CD14-positive monocyte (primary cell): ENCODE results near the gene MORN1. TPM values are rescaled to one million over a fixed set of nuclear protein-coding genes. Genes with fewer than 3 reads are reported as not detected.

Experiments
- DNase-seq, 3 donors: peaks; one replicate each; pipeline ENCODE4 v3.0.0-alpha.2; 2011 to 2022
- H2AFZ ChIP-seq: 2 replicates; pipeline ENCODE4 v1.6.0; 2012; ENCODE audit warnings: mild to moderate bottlenecking, low read depth, low read length, inconsistent platforms; ENCODE audit not compliant: insufficient read depth, poor library complexity, severe bottlenecking
- H3K27ac ChIP-seq, 2 donors: 1 replicate in 1 of 2; 2 replicates in 1 of 2; pipeline ENCODE4 v1.5.1; 2012 to 2013; ENCODE audit warnings: low read length in 2 of 2, control low read depth in 1 of 2, inconsistent platforms in 1 of 2, low read depth in 1 of 2, mild to moderate bottlenecking in 1 of 2
- H3K27me3 ChIP-seq, 2 donors: one replicate each; pipeline versions ENCODE4 v1.6.0 to v1.6.1; 2011 to 2013; ENCODE audit warnings: low read length in 2 of 2; ENCODE audit not compliant: control insufficient read depth in 2 of 2, insufficient read depth in 2 of 2
- H3K36me3 ChIP-seq, 2 donors: replicated peaks in 1 of 2; 1 replicate in 1 of 2; 2 replicates in 1 of 2; pipeline versions ENCODE4 v1.5.1 to v1.6.1; 2012 to 2013; ENCODE audit warnings: low read length in 2 of 2, control low read depth in 1 of 2, inconsistent platforms in 1 of 2, mild to moderate bottlenecking in 1 of 2; ENCODE audit not compliant: insufficient read depth in 2 of 2, control insufficient read depth in 1 of 2
- H3K4me1 ChIP-seq, 2 donors: 1 replicate in 1 of 2; 2 replicates in 1 of 2; pipeline versions ENCODE4 v1.5.1 to v1.6.1; 2012 to 2013; ENCODE audit warnings: low read length in 2 of 2, control low read depth in 1 of 2, inconsistent platforms in 1 of 2, mild to moderate bottlenecking in 1 of 2, moderate library complexity in 1 of 2; ENCODE audit not compliant: insufficient read depth in 2 of 2, control insufficient read depth in 1 of 2
- H3K4me2 ChIP-seq: replicated peaks from 2 replicates; pipeline ENCODE3; 2012; ENCODE audit warnings: low read length, moderate library complexity, mild to moderate bottlenecking; ENCODE audit not compliant: poor library complexity, severe bottlenecking; ENCODE audit errors: extremely low read depth
- H3K4me3 ChIP-seq, 3 experiments: fragments of 200-600 bp in 1 of 3; sonication (generic) in 1 of 3; replicated peaks in 1 of 3; 1 replicate in 2 of 3; 2 replicates in 1 of 3; pipeline ENCODE4 v1.5.1; 2011 to 2013; ENCODE audit warnings: low read length in 3 of 3, mild to moderate bottlenecking in 3 of 3, control low read depth in 2 of 3, low read depth in 2 of 3, inconsistent platforms in 1 of 3, moderate library complexity in 1 of 3
- H3K79me2 ChIP-seq: 2 replicates; pipeline ENCODE4 v1.6.0; 2012; ENCODE audit warnings: mild to moderate bottlenecking, control low read depth, inconsistent platforms, low read length, moderate library complexity; ENCODE audit not compliant: insufficient read depth
- H3K9ac ChIP-seq: 2 replicates; pipeline ENCODE4 v1.6.0; 2017; ENCODE audit warnings: low read length, mild to moderate bottlenecking; ENCODE audit not compliant: insufficient read depth, poor library complexity, severe bottlenecking
- H3K9me3 ChIP-seq, 2 donors: replicated peaks in 1 of 2; 1 replicate in 1 of 2; 2 replicates in 1 of 2; pipeline versions ENCODE4 v1.5.1 to v1.6.1; 2012 to 2013; ENCODE audit warnings: low read length in 2 of 2, control low read depth in 1 of 2; ENCODE audit not compliant: control insufficient read depth in 1 of 2, insufficient read depth in 1 of 2
- H4K20me1 ChIP-seq: 2 replicates; pipeline ENCODE4 v1.6.0; 2012; ENCODE audit warnings: mild to moderate bottlenecking, low read length, control low read depth, moderate library complexity; ENCODE audit not compliant: insufficient read depth
- H3K27ac Mint-ChIP-seq, 7 donors: one replicate each; pipeline ENCODE4 v1.8.0; 2020; ENCODE audit warnings: mild to moderate bottlenecking in 7 of 7, mixed read lengths in 7 of 7, moderate library complexity in 6 of 7, inconsistent platforms in 2 of 7
- H3K27me3 Mint-ChIP-seq, 3 donors: one replicate each; pipeline ENCODE4 v1.8.0; 2021 to 2022; ENCODE audit warnings: low read depth in 3 of 3, mild to moderate bottlenecking in 3 of 3, mixed read lengths in 3 of 3, moderate library complexity in 3 of 3, inconsistent platforms in 1 of 3
- H3K36me3 Mint-ChIP-seq, 2 donors: one replicate each; pipeline ENCODE4 v1.8.0; 2020; ENCODE audit warnings: mixed read lengths in 2 of 2, inconsistent platforms in 1 of 2, mild to moderate bottlenecking in 1 of 2
- H3K4me1 Mint-ChIP-seq: one replicate; pipeline ENCODE4 v1.8.0; 2020; ENCODE audit warnings: mild to moderate bottlenecking, mixed read lengths
- H3K4me3 Mint-ChIP-seq, 2 donors: one replicate each; pipeline ENCODE4 v1.8.0; 2020; ENCODE audit warnings: mild to moderate bottlenecking in 2 of 2, mixed read lengths in 2 of 2, moderate library complexity in 1 of 2
- H3K9me3 Mint-ChIP-seq, 7 donors: one replicate each; pipeline ENCODE4 v1.8.0; 2020 to 2022; ENCODE audit warnings: mixed read lengths in 7 of 7, mild to moderate bottlenecking in 6 of 7, moderate library complexity in 6 of 7, inconsistent platforms in 2 of 7
- CTCF ChIP-seq: fragments of 200-600 bp; IDR thresholded peaks from one replicate; pipeline ENCODE4 v1.8.0; 2022; ENCODE audit warnings: antibody characterized with exemption, mild to moderate bottlenecking
- WGBS: methylation state at CpG from one replicate; pipeline ENCODE4 v1.1.5; 2013; ENCODE audit warnings: missing lambda C conversion rate; ENCODE audit not compliant: insufficient coverage; 5-methylcytosine and 5-hydroxymethylcytosine counted together
- intact Hi-C, 2 donors: fragments of 100-400 bp; cut with micrococcal nuclease; formaldehyde crosslinking; loops; one replicate each; pipeline versions ENCODE4 v1.15.0 to v1.15.1; 2023
- polyA plus RNA-seq, 3 donors: library from polyadenylated mRNA; depleted of rRNA in 1 of 3; unstranded in 2 of 3; stranded (reverse) in 1 of 3; fragments of 300-500 nt in 2 of 3; fragments of >200 nt in 1 of 3; fragmentation: Illumina TruSeq in 2 of 3; gene quantifications; 1 replicate in 2 of 3; 2 replicates in 1 of 3; pipeline ENCODE4 v1.2.3, GENCODE V29; 2012 to 2021

The MORN1 gene
- polyA plus RNA-seq, 3 donors: 1.5 to 3.0 (median 1.7) TPM

- no peak for TF ChIP-seq CTCF
- peaks cover 38% of the 10 kb centered on the region for H4K20me1 ChIP-seq
- no peak for DNase-seq
- Mint-ChIP-seq H3K4me3 (no peak overlapping the region), H3K27ac (peak overlapping the region in 4 of 7 donors; percentile 23 to 87 (median 66)), H3K36me3 (peaks cover 50 to 72% of the 10 kb centered on the region in 2 donors), H3K27me3 (peaks cover 0 to 3% (median 2%) of the 10 kb centered on the region in 3 donors), H3K9me3 (no peaks in the 10 kb centered on the region), H3K4me1 (no peaks in the 10 kb centered on the region)
- peak overlapping the region in 1 of 2 donors; percentile 26 for H3K27ac ChIP-seq
- 96% methylated on average over 16 of the region's 28 CpGs for WGBS
- H3K4me1 ChIP-seq: no peaks in the 10 kb centered on the region
- H3K36me3 ChIP-seq: peaks cover 39 to 52% of the 10 kb centered on the region in 2 donors
- no peak overlapping the region for H3K4me2 ChIP-seq
- no peak overlapping the region for H3K9ac ChIP-seq
- no peak overlapping the region for H2AFZ ChIP-seq
- intact Hi-C loops: no loop called here
- H3K9me3 ChIP-seq: no peaks in the 10 kb centered on the region
- H3K4me3 ChIP-seq: no peak overlapping the region
- peaks cover 2% of the 10 kb centered on the region for H3K79me2 ChIP-seq
- H3K27me3 ChIP-seq: no peaks in the 10 kb centered on the region
Observed at GRCh38 chr1:2405588-2406295, 14.4 kb upstream of the MORN1 start.

- Histone ChIP-seq H3K4me2 (no peak overlapping the region), H3K4me3 (no peak overlapping the region), H2AFZ (no peak overlapping the region), H3K9me3 (no peaks in the 10 kb centered on the region), H3K4me1 (no peaks in the 10 kb centered on the region), H3K27me3 (no peaks in the 10 kb centered on the region), H3K27ac (peak overlapping the region in 1 of 2 donors; percentile 26), H3K9ac (no peak overlapping the region), H3K36me3 (peaks cover 46 to 59% of the 10 kb centered on the region in 2 donors), H4K20me1 (peaks cover 46% of the 10 kb centered on the region), H3K79me2 (peaks cover 8% of the 10 kb centered on the region)
- Mint-ChIP-seq H3K27ac (peak overlapping the region in 2 of 7 donors; percentile 23 to 63), H3K36me3 (peaks cover 56 to 79% of the 10 kb centered on the region in 2 donors), H3K9me3 (no peaks in the 10 kb centered on the region), H3K27me3 (no peaks in the 10 kb centered on the region), H3K4me3 (no peak overlapping the region), H3K4me1 (no peaks in the 10 kb centered on the region)
- intact Hi-C loops: no loop called here
- no peak for DNase-seq
- no peak for TF ChIP-seq CTCF
- 95% methylated on average over 20 of the region's 24 CpGs for WGBS
Observed at GRCh38 chr1:2404890-2405511, 13.6 kb upstream of the MORN1 start.
